Measurements from ENCODE around the gene NCBP3. TPM values are rescaled to one million over a fixed set of nuclear protein-coding genes. Genes with fewer than 3 reads are reported as not detected.

Gene NCBP3
- total RNA-seq, 2 experiments from 2014 or later = 24.5 to 45.7 TPM

DNA sequence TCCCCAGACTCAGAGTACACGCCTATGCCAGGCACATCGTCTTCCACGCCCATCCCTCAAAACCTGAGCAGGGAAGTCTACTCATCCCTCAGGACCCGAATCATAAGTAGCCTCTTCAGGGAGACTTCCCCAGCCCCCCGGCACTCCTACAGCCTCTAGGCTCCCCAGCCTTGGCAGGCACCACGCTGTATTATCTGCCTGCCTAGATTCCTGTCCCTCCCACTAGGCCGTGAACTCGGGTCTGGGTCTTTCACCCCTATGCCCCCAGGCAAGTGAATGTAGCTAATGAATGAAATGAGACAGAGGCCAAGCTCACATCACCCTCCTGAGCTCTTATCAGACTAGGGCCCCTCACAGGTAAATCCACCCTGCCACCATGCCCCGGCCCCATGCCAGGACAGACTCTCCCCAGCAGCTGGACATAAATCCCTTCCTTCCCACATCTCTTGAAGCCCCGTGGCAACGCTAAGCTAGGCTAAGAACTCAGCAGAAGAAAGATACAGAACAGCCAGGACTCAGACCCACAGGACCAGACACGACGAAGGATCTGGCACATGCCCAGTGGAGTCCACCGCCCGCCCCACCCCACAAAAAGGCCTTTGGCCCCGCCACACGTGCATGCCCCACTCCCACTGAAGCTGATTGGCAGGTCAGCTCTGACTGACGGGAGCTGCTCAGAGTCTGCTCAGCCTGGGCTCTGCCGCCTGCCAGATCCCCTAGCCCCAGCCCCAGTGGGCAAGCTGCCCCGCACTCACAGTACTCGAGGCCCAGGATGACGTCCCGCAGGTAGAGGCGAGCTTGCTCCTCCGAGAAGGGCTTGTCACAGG lies 33.8 kb upstream of the NCBP3 start:
- Histone ChIP-seq H3K4me2 (ENCODE audit: low read length) (no peak overlapping the region), H2AFZ (ENCODE audit: low read length) (no peak overlapping the region), H4K20me1 (ENCODE audit: insufficient read depth, low read length) (no peaks in the 10 kb centered on the region), H3K79me2 (ENCODE audit: insufficient read depth, low read depth, low read length) (no peaks in the 10 kb centered on the region), H3K36me3 (ENCODE audit: insufficient read depth, low read length) (no peaks in the 10 kb centered on the region), H3K9me2 (ENCODE audit: insufficient read depth, low read length) (no peaks in the 10 kb centered on the region), H3K4me1 (ENCODE audit: insufficient read depth, low read length, poor library complexity, severe bottlenecking) (peaks cover 10% of the 10 kb centered on the region), H3K9me3 (ENCODE audit: low read length) (no peaks in the 10 kb centered on the region), H3K4me3 (ENCODE audit: low read depth, low read length, poor library complexity, severe bottlenecking) (no peak overlapping the region), H3K27ac (ENCODE audit: low read depth, low read length, poor library complexity, severe bottlenecking) (no peak overlapping the region)
- no peak for TF ChIP-seq EZH2phosphoT487 (IDR thresholded peaks at IDR 0.05; ENCODE audit: borderline replicate concordance, low read depth, low read length)
- TF ChIP-seq, protein P1, sequence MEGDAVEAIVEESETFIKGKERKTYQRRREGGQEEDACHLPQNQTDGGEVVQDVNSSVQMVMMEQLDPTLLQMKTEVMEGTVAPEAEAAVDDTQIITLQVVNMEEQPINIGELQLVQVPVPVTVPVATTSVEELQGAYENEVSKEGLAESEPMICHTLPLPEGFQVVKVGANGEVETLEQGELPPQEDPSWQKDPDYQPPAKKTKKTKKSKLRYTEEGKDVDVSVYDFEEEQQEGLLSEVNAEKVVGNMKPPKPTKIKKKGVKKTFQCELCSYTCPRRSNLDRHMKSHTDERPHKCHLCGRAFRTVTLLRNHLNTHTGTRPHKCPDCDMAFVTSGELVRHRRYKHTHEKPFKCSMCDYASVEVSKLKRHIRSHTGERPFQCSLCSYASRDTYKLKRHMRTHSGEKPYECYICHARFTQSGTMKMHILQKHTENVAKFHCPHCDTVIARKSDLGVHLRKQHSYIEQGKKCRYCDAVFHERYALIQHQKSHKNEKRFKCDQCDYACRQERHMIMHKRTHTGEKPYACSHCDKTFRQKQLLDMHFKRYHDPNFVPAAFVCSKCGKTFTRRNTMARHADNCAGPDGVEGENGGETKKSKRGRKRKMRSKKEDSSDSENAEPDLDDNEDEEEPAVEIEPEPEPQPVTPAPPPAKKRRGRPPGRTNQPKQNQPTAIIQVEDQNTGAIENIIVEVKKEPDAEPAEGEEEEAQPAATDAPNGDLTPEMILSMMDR (conservative IDR thresholded peaks at IDR 0.05; ENCODE audit: low read length) = no peak
- CTCF ChIA-PET (ENCODE audit: unreplicated experiment) = no interaction called here
- BruUV-seq (replicated peaks) = no TSS peak
- no peak for DNase-seq (ENCODE audit: low spot score)
- intact Hi-C loops (cut with micrococcal nuclease; ENCODE audit: unreplicated experiment) = no loop called here
- POLR2A ChIA-PET = no interaction called here

DNA sequence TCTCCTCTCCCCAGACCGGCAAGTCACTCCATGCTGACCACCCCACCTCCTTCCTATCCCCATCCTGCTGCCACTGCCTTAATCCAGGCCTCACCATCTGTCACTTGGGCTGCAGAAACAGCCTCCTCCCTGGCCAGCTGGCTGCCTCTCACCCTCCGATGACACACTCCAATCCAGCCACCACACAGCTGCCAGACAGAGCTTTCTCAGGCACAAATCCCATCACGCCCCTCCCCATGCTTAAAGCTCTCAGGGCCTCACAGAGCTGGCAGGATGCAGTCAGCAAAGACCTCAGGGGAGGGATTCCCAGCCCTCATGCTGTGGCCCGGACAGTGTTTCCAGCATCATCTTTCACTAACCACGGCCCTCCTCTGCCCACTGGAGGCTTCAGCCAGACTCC lies 33.1 kb upstream of the NCBP3 start:
- Histone ChIP-seq H3K4me1 (ENCODE audit: insufficient read depth, low read length, poor library complexity, severe bottlenecking) (peaks cover 10% of the 10 kb centered on the region), H3K27ac (ENCODE audit: low read depth, low read length, poor library complexity, severe bottlenecking) (no peak overlapping the region), H3K9me3 (ENCODE audit: low read length) (no peaks in the 10 kb centered on the region), H3K79me2 (ENCODE audit: insufficient read depth, low read depth, low read length) (no peaks in the 10 kb centered on the region), H2AFZ (ENCODE audit: low read length) (no peak overlapping the region), H3K36me3 (ENCODE audit: insufficient read depth, low read length) (no peaks in the 10 kb centered on the region), H3K4me3 (ENCODE audit: low read depth, low read length, poor library complexity, severe bottlenecking) (no peak overlapping the region), H4K20me1 (ENCODE audit: insufficient read depth, low read length) (no peaks in the 10 kb centered on the region), H3K4me2 (ENCODE audit: low read length) (no peak overlapping the region), H3K9me2 (ENCODE audit: insufficient read depth, low read length) (no peaks in the 10 kb centered on the region)
- intact Hi-C loops (cut with micrococcal nuclease; ENCODE audit: unreplicated experiment) = no loop called here
- CTCF ChIA-PET (ENCODE audit: unreplicated experiment) = no interaction called here
- BruUV-seq (replicated peaks) = no TSS peak
- POLR2A ChIA-PET = no interaction called here
- TF ChIP-seq, protein P1 (conservative IDR thresholded peaks at IDR 0.05; ENCODE audit: low read length) = no peak
- no peak for TF ChIP-seq EZH2phosphoT487 (IDR thresholded peaks at IDR 0.05; ENCODE audit: borderline replicate concordance, low read depth, low read length)
- DNase-seq (ENCODE audit: low spot score) = no peak

DNA sequence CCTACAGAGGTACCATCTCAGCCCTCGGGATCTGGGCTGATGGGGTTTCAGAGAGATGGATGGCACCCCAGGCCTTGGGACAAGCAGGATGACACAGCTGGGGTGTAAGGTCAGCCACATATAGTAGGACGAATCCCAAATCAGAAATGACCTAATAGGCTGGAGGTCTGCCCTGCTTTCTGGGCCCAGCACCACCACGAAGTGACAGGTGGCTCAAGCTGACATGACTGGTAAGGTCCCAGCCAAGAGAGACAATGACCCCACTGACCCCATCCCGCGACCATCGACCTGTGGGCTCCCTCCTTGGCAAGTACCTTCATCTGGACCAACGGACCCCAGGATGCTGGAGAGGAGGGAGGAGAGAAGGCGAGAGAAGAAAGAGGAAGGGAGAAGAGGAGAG lies 31.2 kb upstream of the NCBP3 start:
- Histone ChIP-seq H3K9me3 (ENCODE audit: low read length) (no peaks in the 10 kb centered on the region), H3K4me1 (ENCODE audit: insufficient read depth, low read length, poor library complexity, severe bottlenecking) (peaks cover under 1% of the 10 kb centered on the region), H3K36me3 (ENCODE audit: insufficient read depth, low read length) (no peaks in the 10 kb centered on the region), H3K79me2 (ENCODE audit: insufficient read depth, low read depth, low read length) (no peaks in the 10 kb centered on the region), H3K9me2 (ENCODE audit: insufficient read depth, low read length) (no peaks in the 10 kb centered on the region), H3K4me3 (ENCODE audit: low read depth, low read length, poor library complexity, severe bottlenecking) (no peak overlapping the region), H2AFZ (ENCODE audit: low read length) (no peak overlapping the region), H4K20me1 (ENCODE audit: insufficient read depth, low read length) (no peaks in the 10 kb centered on the region), H3K27ac (ENCODE audit: low read depth, low read length, poor library complexity, severe bottlenecking) (no peak overlapping the region), H3K4me2 (ENCODE audit: low read length) (no peak overlapping the region)
- BruUV-seq (replicated peaks) = no TSS peak
- ChIA-PET CTCF (ENCODE audit: unreplicated experiment) (no interaction called here), POLR2A (no interaction called here)
- no peak for DNase-seq (ENCODE audit: low spot score)
- TF ChIP-seq EZH2phosphoT487 (IDR thresholded peaks at IDR 0.05; ENCODE audit: borderline replicate concordance, low read depth, low read length) = no peak
- TF ChIP-seq, protein P1 (conservative IDR thresholded peaks at IDR 0.05; ENCODE audit: low read length) = no peak
- intact Hi-C loops (cut with micrococcal nuclease; ENCODE audit: unreplicated experiment) = no loop called here
